Natural killer cell (primary cell): ENCODE measurements around the gene GNG7. TPM values are rescaled to one million over a fixed set of nuclear protein-coding genes. Genes with fewer than 3 reads are reported as not detected.
"Not testable (repeated sequence)": the region's sequence is repeated elsewhere in the genome, so short reads cannot be mapped to it uniquely, and the experiment has no call there.

Experiments used
- ATAC-seq, 3 donors: fragments of 150-1000 bp in 2 of 3; fragments of 200-7000 bp in 1 of 3; cut with Tn5 transposase; 1 replicate in 1 of 3; 2 replicates in 2 of 3; pipeline ENCODE4 v1.10.0; 2021; ENCODE audit warnings: mild to moderate bottlenecking in 2 of 3, moderate library complexity in 2 of 3
- DNase-seq, 2 donors: peaks; one replicate each; pipeline versions ENCODE4 v3.0.0 to v3.0.0-alpha.2; 2013 to 2021; ENCODE audit warnings: mixed read lengths in 1 of 2
- H3K27ac ChIP-seq: one replicate; pipeline ENCODE4 v1.5.1; 2013; ENCODE audit warnings: mild to moderate bottlenecking, low read length
- H3K27me3 ChIP-seq: one replicate; pipeline ENCODE4 v1.6.1; 2013; ENCODE audit warnings: low read length; ENCODE audit not compliant: control insufficient read depth, insufficient read depth
- H3K36me3 ChIP-seq: one replicate; pipeline ENCODE4 v1.6.1; 2013; ENCODE audit warnings: low read length; ENCODE audit not compliant: control insufficient read depth, insufficient read depth
- H3K4me1 ChIP-seq: one replicate; pipeline ENCODE4 v1.6.1; 2013; ENCODE audit warnings: low read length; ENCODE audit not compliant: control insufficient read depth, insufficient read depth
- H3K4me3 ChIP-seq: one replicate; pipeline ENCODE4 v1.5.1; 2013; ENCODE audit warnings: low read length
- H3K9me3 ChIP-seq: one replicate; pipeline ENCODE4 v1.6.1; 2013; ENCODE audit warnings: low read length; ENCODE audit not compliant: control insufficient read depth, insufficient read depth
- H3K27ac Mint-ChIP-seq, 2 donors: one replicate each; pipeline ENCODE4 v1.8.0; 2022; ENCODE audit warnings: mild to moderate bottlenecking in 2 of 2, mixed read lengths in 2 of 2, moderate library complexity in 1 of 2
- H3K27me3 Mint-ChIP-seq, 2 donors: one replicate each; pipeline ENCODE4 v1.8.0; 2022; ENCODE audit warnings: low read depth in 2 of 2, mixed read lengths in 2 of 2
- H3K36me3 Mint-ChIP-seq: one replicate; pipeline ENCODE4 v1.8.0; 2022; ENCODE audit warnings: mixed read lengths
- H3K4me1 Mint-ChIP-seq, 2 donors: one replicate each; pipeline ENCODE4 v1.8.0; 2022; ENCODE audit warnings: mixed read lengths in 2 of 2
- H3K4me3 Mint-ChIP-seq: one replicate; pipeline ENCODE4 v1.8.0; 2022; ENCODE audit warnings: mild to moderate bottlenecking, moderate library complexity, mixed read lengths
- H3K9me3 Mint-ChIP-seq, 2 donors: one replicate each; pipeline ENCODE4 v1.8.0; 2022; ENCODE audit warnings: mixed read lengths in 2 of 2
- WGBS: methylation state at CpG from one replicate; pipeline ENCODE4 v1.1.7; 2013; ENCODE audit warnings: missing lambda C conversion rate; ENCODE audit not compliant: insufficient coverage; 5-methylcytosine and 5-hydroxymethylcytosine counted together
- intact Hi-C: fragments of 100-400 bp; cut with micrococcal nuclease; formaldehyde crosslinking; loops from one replicate; pipeline ENCODE4 v1.14.2; 2022
- total RNA-seq, 4 donors: library from RNA; stranded (reverse); fragments of 120-200 nt in 1 of 4; gene quantifications; one replicate each; pipeline versions ENCODE4 v1.2.3 to v1.2.4, GENCODE V29; 2013 to 2022
- TF ChIP-seq, protein P1 (sequence below): fragments of 200-600 bp; IDR thresholded peaks from one replicate; pipeline ENCODE4 v1.8.0; 2022; ENCODE audit warnings: antibody characterized with exemption

GNG7 gene
- total RNA-seq, 3 donors from 2014 or later (not counting 1 experiment from before 2014, with no cell fraction given): 0.75 to 4.8 (median 1.5) TPM

DNA sequence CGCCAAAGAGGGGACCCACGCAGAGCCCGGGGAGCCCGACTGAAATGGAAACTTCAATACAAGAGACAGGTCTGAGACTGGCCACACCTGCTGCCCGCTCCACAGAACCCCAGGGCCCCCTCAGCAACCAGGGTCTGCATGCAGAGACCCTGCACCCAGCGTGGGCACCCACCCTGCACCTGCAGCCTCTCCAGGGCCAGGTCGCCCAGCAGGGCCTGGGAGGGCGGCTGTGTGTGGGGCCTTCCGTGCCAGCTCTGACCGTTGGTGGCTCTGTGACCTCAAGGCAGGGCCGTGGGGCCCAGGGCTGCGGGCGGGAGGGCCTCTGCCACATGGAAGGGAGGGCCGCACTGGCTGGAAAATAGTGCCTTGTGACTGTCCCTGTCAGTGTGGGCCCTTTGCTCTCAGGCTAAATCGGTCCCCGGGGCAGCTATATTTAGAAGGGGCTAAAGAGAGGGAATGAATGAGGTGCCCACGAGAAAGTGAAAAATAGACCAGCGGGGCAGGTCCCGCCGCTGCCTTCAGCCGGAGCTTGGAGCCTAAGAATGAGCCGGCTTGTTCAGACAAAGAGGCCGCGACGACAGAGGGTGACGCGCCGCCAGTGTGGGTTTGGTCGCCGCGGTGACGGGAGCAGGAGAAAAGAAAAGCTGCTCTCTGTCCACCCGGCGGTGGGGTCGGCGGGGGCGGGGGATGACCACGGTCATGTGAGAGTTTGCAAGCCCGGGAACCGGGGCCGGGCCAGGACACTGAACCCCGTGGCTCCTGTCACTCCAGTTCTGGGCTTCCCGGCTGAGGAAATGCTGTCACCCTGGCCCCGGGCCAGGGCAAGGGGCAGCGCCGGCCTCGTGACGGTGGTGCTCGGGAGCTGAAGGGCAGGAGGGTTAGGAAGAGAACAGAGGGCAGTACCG, 156.1 kb downstream of the GNG7 start:
- DNase-seq (peak in 1 of 2 donors; percentile 55), ATAC-seq (peak; percentile 28 to 72 (median 63))
- H3K27me3 Mint-ChIP-seq: no peaks in the 10 kb centered on the region
- H3K27ac Mint-ChIP-seq: peak overlapping the region in 1 of 2 donors; percentile 82
- Histone ChIP-seq H3K36me3 (no peaks in the 10 kb centered on the region), H3K4me1 (peaks cover 44% of the 10 kb centered on the region), H3K9me3 (no peaks in the 10 kb centered on the region), H3K4me3 (no peak overlapping the region), H3K27ac (no peak overlapping the region), H3K27me3 (no peaks in the 10 kb centered on the region)
- intact Hi-C loops: no loop called here
- H3K9me3 Mint-ChIP-seq: no peaks in the 10 kb centered on the region
- TF ChIP-seq, protein P1, sequence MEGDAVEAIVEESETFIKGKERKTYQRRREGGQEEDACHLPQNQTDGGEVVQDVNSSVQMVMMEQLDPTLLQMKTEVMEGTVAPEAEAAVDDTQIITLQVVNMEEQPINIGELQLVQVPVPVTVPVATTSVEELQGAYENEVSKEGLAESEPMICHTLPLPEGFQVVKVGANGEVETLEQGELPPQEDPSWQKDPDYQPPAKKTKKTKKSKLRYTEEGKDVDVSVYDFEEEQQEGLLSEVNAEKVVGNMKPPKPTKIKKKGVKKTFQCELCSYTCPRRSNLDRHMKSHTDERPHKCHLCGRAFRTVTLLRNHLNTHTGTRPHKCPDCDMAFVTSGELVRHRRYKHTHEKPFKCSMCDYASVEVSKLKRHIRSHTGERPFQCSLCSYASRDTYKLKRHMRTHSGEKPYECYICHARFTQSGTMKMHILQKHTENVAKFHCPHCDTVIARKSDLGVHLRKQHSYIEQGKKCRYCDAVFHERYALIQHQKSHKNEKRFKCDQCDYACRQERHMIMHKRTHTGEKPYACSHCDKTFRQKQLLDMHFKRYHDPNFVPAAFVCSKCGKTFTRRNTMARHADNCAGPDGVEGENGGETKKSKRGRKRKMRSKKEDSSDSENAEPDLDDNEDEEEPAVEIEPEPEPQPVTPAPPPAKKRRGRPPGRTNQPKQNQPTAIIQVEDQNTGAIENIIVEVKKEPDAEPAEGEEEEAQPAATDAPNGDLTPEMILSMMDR: no peak
- peak overlapping the region; percentile 40 for H3K4me3 Mint-ChIP-seq
- peaks cover 15 to 30% of the 10 kb centered on the region in 2 donors for H3K4me1 Mint-ChIP-seq
- WGBS: 62% methylated on average over 50 of the region's 50 CpGs
- H3K36me3 Mint-ChIP-seq: no peaks in the 10 kb centered on the region

DNA sequence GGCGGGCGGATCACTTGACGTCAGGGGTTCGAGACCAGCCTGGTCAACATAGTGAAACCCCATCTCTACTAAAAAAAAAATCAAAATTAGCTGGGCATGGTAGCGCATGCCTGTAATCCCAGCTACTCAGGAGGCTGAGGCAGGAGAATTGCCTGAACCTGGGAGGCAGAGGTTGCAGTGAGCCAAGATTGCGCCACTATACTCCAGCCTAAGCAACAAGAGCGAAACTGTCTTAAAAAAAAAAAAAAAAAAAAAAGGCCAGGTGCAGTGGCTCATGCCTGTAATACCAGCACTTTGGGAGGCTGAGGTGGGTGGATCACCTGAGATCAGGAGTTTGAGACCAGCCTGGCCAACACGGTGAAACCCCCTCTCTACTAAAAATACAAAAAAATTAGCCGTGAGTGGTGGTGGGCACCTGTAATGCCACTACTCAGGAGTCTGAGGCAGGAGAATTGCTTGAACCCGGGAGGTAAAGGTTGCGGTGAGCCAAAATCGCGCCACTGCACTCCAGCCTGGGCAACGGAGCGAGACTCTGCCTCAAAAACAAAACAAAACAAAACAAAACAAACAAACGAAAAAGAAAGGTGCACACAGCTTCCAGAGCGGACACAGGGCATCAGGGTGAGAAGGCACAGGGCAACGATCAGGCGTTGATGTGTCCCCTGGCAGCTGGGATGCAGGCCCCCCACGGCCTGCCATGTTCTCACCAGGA, 156.9 kb downstream of the GNG7 start:
- H3K27me3 ChIP-seq, H3K9me3 ChIP-seq, H3K27me3 Mint-ChIP-seq, H3K27ac ChIP-seq, H3K9me3 Mint-ChIP-seq, ATAC-seq, H3K4me3 ChIP-seq, intact Hi-C loops, DNase-seq, H3K36me3 ChIP-seq, H3K36me3 Mint-ChIP-seq: not testable (repeated sequence)
- Mint-ChIP-seq H3K27ac (peak overlapping the region in 1 of 2 donors; percentile 82), H3K4me3 (peak overlapping the region; percentile 40), H3K4me1 (peaks cover 15 to 30% of the 10 kb centered on the region in 2 donors)
- WGBS: 94% methylated on average over 18 of the region's 20 CpGs
- peaks cover 44% of the 10 kb centered on the region for H3K4me1 ChIP-seq

DNA sequence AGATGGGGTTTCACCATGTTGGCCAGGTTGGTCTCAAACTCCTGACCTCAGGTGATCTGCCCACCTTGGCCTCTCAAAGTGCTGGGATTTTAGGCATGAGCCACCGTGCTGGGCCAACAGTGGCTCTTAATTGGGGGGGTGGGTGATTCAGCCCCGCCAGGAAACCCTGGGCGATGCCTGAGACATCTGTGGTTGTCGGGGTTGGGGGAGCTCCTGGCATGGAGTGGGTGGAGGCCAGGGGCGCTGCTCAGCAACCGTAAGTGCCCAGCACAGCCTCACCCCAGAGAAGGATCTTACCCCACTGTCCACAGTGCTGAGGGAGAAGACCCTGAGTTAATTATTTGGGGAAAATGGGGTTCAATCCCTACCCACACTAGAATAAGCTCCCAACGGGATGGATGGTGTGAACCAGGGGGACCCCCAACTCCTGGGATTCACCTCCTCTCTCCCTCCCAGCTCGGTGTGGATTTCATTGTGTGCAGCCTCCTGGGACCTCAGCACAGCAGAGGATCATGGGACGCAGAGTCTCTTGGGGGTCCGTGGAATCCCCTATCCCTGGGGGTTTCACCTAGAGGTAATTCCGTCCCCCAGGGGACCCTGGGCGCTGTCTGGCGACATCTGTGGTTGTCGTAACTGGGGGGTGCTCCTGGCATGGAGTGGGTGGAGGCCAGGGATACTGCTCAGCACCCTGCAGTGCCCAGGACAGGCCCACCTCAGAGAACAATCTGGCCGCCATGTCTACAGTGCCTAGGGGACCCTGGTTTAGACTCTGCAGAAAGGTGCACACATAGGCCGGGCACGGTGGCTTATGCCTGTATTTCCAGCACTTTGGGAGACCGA, 157.7 kb downstream of the GNG7 start:
- intact Hi-C loops: no loop called here
- WGBS: 79% methylated on average over 16 of the region's 18 CpGs
- no peak overlapping the region for H3K27ac ChIP-seq
- no peaks in the 10 kb centered on the region for H3K9me3 Mint-ChIP-seq
- H3K4me3 Mint-ChIP-seq: peak overlapping the region; percentile 21
- ATAC-seq: no peak
- H3K4me1 ChIP-seq: peaks cover 44% of the 10 kb centered on the region
- no peaks in the 10 kb centered on the region for H3K27me3 ChIP-seq
- TF ChIP-seq, protein P1: no peak
- H3K27me3 Mint-ChIP-seq: no peaks in the 10 kb centered on the region
- peaks cover 15 to 30% of the 10 kb centered on the region in 2 donors for H3K4me1 Mint-ChIP-seq
- H3K36me3 Mint-ChIP-seq: no peaks in the 10 kb centered on the region
- peak overlapping the region in 1 of 2 donors; percentile 14 for H3K27ac Mint-ChIP-seq
- H3K36me3 ChIP-seq: no peaks in the 10 kb centered on the region
- H3K9me3 ChIP-seq: no peaks in the 10 kb centered on the region
- DNase-seq: no peak
- no peak overlapping the region for H3K4me3 ChIP-seq
